KMS-11 (cell line): Measurements from ENCODE around the gene CAPN1.
"Not testable (repeated sequence)": the region's sequence is repeated elsewhere in the genome, so short reads cannot be mapped to it uniquely, and the experiment has no call there.

Experiments used
- H2AFZ ChIP-seq: fragments of 200-600 bp; sonication (generic); 2 replicates; pipeline ENCODE4 v1.6.1; 2016; ENCODE audit warnings: antibody characterized with exemption, mixed run types, low read depth
- H3K27ac ChIP-seq: fragments of 200-600 bp; sonication (generic); 2 replicates; pipeline ENCODE4 v1.6.1; 2016; ENCODE audit warnings: mild to moderate bottlenecking, mixed run types
- H3K27me3 ChIP-seq: fragments of 200-600 bp; sonication (generic); 2 replicates; pipeline ENCODE4 v1.6.1; 2017; ENCODE audit warnings: mild to moderate bottlenecking, low read depth, mixed run types, moderate library complexity; ENCODE audit not compliant: insufficient read depth
- H3K36me3 ChIP-seq: fragments of 200-600 bp; sonication (generic); 2 replicates; pipeline ENCODE4 v1.6.1; 2017; ENCODE audit warnings: mild to moderate bottlenecking, mixed run types; ENCODE audit not compliant: insufficient read depth
- H3K4me1 ChIP-seq: fragments of 200-600 bp; sonication (generic); 2 replicates; pipeline ENCODE4 v1.6.1; 2016; ENCODE audit warnings: mild to moderate bottlenecking, low read depth, mixed run types; ENCODE audit not compliant: poor library complexity, severe bottlenecking
- H3K4me2 ChIP-seq: fragments of 200-600 bp; sonication (generic); 2 replicates; pipeline ENCODE4 v1.7.0; 2016; ENCODE audit warnings: mild to moderate bottlenecking, mixed run types
- H3K4me3 ChIP-seq: fragments of 200-600 bp; sonication (generic); IDR thresholded peaks from 2 replicates; pipeline ENCODE4 v1.6.1; 2017; ENCODE audit warnings: low read depth, low read length, mixed read lengths; ENCODE audit not compliant: insufficient read depth
- H3K79me2 ChIP-seq: fragments of 200-600 bp; sonication (generic); 2 replicates; pipeline ENCODE4 v1.6.1; 2016; ENCODE audit warnings: low read depth, mixed run types; ENCODE audit not compliant: insufficient read depth
- H3K9ac ChIP-seq: fragments of 200-600 bp; sonication (generic); 2 replicates; pipeline ENCODE4 v1.6.1; 2016; ENCODE audit warnings: mild to moderate bottlenecking, mixed run types
- H4K20me1 ChIP-seq: fragments of 200-600 bp; sonication (generic); 2 replicates; pipeline ENCODE4 v1.6.1; 2016; ENCODE audit warnings: mild to moderate bottlenecking, mixed run types; ENCODE audit not compliant: insufficient read depth
- CTCF ChIP-seq: fragments of 200-600 bp; sonication (generic); conservative IDR thresholded peaks from 2 replicates; pipeline ENCODE4 v1.6.1; 2017; ENCODE audit warnings: low read depth, mild to moderate bottlenecking, antibody characterized with exemption, low read length, moderate library complexity, mixed read lengths

The CAPN1 gene

DNA sequence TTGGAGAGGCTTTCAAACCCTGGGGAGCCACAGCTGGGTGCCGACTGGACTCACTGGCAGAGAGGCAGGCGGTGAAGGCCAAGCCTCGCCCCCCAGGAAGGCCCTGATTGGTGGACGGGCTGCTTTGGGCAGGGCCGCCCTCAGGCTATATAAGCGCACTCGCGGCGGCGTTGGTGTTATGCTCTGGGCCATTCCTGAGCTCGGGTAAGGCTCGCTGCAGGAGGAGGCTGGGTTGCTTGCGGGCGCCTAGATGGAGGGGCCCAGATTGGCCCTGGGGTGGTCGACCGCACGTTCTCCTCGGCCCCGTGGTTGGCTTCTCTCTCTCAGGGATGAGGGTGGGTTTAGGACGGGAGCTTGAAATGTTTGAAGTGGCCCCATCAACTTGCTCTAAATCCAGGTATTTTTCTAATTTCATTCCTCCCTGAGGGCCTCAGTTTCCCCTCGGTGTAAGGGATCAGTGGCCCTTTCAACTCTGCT is 11.6 kb upstream of the CAPN1 start, which contains the start of gene SPDYC:
SPDYC (plus strand) TSS at position 176 of the 477 bp plus-strand sequence. CDS start 1,125 bp downstream, outside the sequence.
- H3K27ac ChIP-seq, result no peak within 1 kb of the TSS
- no peaks in the 10 kb centered on the region for H3K27me3 ChIP-seq
- H3K4me3 ChIP-seq, result no peak within 1 kb of the TSS
- no peaks in the 10 kb centered on the region for H3K79me2 ChIP-seq
- H3K36me3 ChIP-seq, result no peaks in the 10 kb centered on the region
- TF ChIP-seq CTCF, result no peak
- no peaks in the 10 kb centered on the region for H3K4me1 ChIP-seq
- no peak within 1 kb of the TSS for H3K4me2 ChIP-seq
- no peaks in the 10 kb centered on the region for H4K20me1 ChIP-seq
- H3K9ac ChIP-seq, result no peak within 1 kb of the TSS
- peak within 1 kb of the TSS; percentile 1; the same call in 1 of the 2 replicates for H2AFZ ChIP-seq

DNA sequence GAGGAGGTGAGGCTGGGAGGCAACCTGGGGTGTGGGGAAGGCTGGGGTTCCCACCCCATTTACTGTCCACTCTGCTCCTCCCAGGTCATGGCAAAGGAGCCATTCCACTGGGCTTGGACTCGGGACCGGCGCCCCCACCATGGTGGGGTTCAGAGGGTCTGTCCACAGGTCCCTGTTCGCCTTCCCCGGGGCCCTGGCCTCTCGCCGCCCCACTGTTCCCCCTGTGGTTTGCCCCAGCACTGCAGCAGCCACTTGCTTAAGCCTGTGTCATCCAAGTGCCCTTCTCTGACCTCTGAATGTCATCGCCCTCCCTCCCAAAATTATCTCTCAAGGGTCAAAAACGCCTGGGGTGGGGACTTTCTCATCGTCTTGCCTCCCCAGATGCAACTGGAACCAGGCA is 9.1 kb upstream of the CAPN1 start:
- no peak overlapping the region for H2AFZ ChIP-seq
- H3K4me2 ChIP-seq, result no peak overlapping the region
- no peaks in the 10 kb centered on the region for H3K79me2 ChIP-seq
- TF ChIP-seq CTCF, result no peak
- H3K9ac ChIP-seq, result no peak overlapping the region
- H3K27ac ChIP-seq, result no peak overlapping the region
- no peaks in the 10 kb centered on the region for H4K20me1 ChIP-seq
- H3K4me3 ChIP-seq, result no peak overlapping the region
- no peaks in the 10 kb centered on the region for H3K4me1 ChIP-seq
- no peaks in the 10 kb centered on the region for H3K36me3 ChIP-seq
- H3K27me3 ChIP-seq, result no peaks in the 10 kb centered on the region

GRCh38 chr11:65174571-65175010 is 7.1 kb upstream of the CAPN1 start:
- H3K4me3 ChIP-seq, H2AFZ ChIP-seq, H3K4me2 ChIP-seq, H3K27ac ChIP-seq, H3K27me3 ChIP-seq, H3K9ac ChIP-seq, H4K20me1 ChIP-seq, H3K4me1 ChIP-seq, H3K79me2 ChIP-seq, H3K36me3 ChIP-seq: not testable (repeated sequence)

DNA sequence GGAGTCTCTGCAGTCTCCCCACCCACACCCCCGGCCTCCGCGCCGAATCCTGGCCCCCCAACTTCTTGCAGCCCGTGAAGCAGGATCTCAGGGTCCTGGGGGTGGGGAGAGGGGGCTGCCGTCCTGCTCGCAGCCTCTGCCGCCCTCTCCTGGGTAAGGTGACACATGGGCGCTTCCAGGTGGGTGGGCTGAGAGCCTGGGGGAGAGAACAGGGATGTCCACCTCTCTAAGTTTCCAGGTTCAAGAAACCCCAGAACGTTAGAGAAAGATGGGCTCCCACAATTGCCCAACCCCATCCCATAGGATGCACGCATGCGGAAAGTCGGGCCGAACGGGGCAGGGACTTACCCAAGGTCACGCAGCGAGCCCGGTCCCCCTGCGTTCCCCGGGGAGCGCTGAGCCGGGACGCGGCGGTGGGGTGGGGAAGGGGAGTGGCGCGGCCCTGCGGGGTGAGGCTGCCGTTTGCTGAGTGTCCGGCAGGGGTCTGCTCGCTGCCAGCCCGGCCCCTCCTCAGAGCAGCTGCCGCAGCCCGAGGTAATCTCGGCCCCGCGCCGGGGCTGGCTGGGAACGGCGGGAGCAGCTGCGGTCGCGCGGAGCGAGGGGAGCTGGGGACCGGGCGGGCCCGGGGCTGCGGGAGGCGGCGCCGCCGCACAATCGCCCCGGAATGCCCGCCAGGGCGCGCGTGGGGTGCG is 705 bp upstream of the CAPN1 start:
- TF ChIP-seq CTCF, result peak; percentile 59
- Histone ChIP-seq H2AFZ (peak overlapping the region; percentile 93), H3K79me2 (0 out of 2 replicates have a peak, but pooled peaks cover 5% of the 10 kb centered on the region), H3K4me1 (peaks cover 16% of the 10 kb centered on the region), H3K9ac (peak overlapping the region; percentile 59), H3K27ac (peak overlapping the region; percentile 39; the same call in 1 of the 2 replicates), H3K27me3 (no peaks in the 10 kb centered on the region), H3K4me2 (peak overlapping the region; percentile 87), H3K4me3 (no peak overlapping the region), H4K20me1 (no peaks in the 10 kb centered on the region), H3K36me3 (no peaks in the 10 kb centered on the region)
